NCI-H748 (cell line): ENCODE data around the gene NUTM2F.
"Not testable (repeated sequence)": the region's sequence is repeated elsewhere in the genome, so short reads cannot be mapped to it uniquely, and the experiment has no call there.

Experiments used
- DNase-seq: peaks from one replicate; lab custom pipeline; 2025; ENCODE audit not compliant: unreplicated experiment; lab: John Stamatoyannopoulos, UW

The NUTM2F gene

DNA sequence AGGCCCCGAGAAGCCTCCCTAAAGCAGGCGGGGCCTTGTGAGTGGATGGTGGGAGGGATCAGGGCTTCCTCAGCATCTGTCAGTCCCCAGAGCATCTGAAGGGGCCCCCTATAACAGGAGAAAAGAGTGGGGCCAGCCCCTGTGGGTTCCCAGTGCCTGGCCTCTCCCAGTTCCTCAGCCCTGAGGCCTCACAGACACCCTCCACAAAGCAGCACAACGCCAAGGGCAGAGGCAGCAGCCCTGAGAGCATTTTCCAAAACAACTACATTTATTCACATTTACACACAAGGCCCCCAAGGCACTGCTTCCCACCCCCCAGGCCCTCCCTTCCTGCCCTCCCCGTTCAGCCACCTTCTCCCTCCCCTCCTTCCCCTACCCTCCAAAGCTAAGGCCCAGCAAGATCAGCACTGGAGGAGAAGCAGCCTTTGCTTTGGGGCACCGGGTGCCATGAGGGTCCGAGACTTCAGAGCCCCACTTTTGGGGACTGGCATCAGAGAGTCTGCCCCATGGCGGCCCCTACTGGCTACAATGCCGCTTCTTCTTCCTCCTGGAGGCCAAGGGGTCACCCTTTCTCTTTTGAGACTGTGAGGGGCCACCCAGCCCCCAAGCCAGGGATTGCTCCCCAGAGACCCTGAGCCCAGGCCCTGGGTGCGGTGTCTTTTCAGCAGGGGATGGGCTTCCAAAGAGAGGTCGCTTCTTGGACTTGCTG is 10.3 kb downstream of the NUTM2F start:
- DNase-seq = not testable (repeated sequence)

DNA sequence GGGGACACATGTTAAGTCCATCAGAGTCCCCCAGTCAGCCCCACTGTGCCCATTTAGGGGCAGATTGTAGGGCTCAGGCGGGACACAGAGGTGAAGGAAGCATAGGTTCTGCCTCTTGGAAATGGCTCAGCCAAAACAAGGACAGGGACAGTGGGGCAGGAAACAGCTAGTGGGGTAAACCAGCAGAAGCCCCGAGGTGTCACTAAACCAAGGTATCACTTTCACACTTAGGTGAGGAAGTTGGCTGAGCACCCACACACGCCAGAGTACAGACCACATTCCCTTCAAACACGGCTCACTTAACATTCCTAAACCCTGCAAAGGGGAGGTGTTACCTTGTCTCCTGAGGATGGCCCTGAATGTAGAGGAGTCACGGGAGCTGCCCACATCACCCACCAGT is 12.2 kb downstream of the NUTM2F start:
- not testable (repeated sequence) for DNase-seq

GRCh38 chr9:94315034-94315984 is 13.1 kb downstream of the NUTM2F start:
- DNase-seq = not testable (repeated sequence)

GRCh38 chr9:94303321-94303720 is 25.1 kb downstream of the NUTM2F start:
- DNase-seq = no peak

DNA sequence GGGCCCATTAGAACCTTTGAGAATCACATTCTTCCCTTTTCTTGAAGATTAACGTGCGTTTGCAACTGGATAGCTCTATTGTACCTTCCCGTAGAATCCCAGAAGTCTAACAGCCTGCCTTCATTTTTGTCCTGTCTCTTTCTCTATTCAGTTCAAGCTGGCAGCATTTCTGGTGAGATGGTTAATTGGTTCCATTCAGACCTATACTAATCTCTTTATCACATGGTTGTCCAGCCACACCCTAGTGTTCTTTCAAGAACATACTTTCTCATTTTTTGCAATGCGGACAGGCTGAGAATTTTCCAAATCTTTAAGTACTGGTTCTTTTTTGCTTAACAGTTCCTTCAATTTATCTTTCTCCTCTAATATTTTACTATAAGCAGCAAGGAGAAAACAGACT is 26.0 kb downstream of the NUTM2F start:
- DNase-seq = no peak

- no peak for DNase-seq
Observed at GRCh38 chr9:94301583-94301982, 26.9 kb downstream of the NUTM2F start.

DNA sequence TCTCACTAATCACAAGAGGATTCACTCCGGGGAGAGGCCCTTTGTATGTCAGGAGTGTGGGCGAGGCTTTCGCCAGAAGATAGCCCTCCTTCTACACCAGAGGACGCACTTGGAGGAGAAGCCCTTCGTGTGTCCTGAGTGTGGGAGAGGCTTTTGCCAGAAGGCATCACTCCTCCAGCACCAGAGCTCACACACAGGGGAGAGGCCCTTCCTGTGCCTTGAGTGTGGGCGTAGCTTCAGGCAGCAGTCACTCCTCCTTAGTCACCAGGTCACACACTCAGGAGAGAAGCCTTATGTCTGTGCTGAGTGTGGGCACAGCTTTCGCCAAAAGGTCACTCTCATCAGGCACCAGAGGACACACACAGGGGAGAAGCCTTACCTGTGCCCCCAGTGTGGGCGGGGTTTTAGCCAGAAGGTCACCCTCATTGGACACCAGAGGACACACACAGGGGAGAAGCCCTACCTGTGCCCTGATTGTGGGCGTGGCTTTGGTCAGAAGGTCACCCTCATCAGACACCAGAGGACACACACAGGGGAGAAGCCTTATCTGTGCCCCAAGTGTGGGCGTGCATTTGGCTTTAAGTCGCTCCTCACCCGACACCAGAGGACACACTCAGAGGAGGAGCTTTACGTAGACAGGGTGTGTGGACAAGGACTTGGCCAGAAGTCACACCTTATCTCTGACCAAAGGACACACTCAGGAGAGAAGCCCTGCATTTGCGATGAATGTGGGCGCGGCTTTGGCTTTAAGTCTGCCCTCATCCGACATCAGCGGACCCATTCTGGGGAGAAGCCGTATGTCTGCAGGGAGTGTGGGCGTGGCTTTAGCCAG is 27.8 kb downstream of the NUTM2F start:
- DNase-seq = no peak

DNA sequence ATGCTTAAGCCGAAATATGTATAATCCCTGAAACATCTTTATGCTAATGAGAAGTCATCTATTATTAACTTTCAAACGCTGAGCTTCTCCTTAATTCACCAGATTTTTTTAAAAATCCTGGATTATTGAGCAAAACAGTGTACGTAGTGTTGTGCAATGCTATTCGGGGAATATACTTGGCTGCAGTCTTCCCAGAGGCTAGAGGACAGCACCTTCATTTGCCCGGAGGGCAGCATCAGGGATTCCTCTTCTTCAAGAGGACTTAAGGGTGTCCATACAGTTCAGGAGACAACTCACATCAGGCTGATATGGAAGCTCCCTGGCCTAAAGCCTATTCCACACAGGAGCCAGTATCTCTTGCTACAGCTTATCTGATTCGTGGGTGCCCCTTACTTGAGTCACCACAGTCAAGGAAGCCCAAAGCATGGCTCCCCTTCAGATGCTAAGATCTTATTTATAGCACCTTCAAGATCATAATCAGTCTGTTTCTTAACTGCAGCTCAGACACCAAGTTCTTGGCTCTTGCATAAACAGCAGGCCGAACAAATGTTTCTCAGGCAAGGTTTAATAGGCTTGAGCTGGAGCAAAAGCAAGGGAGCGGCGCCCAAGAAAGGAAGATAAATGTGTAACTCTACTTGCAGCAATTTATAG is 29.4 kb downstream of the NUTM2F start:
- DNase-seq = no peak

GRCh38 chr9:94289691-94290090 is 38.8 kb downstream of the NUTM2F start:
- no peak for DNase-seq

GRCh38 chr9:94287877-94288513 is 40.4 kb downstream of the NUTM2F start:
- DNase-seq = no peak

DNA sequence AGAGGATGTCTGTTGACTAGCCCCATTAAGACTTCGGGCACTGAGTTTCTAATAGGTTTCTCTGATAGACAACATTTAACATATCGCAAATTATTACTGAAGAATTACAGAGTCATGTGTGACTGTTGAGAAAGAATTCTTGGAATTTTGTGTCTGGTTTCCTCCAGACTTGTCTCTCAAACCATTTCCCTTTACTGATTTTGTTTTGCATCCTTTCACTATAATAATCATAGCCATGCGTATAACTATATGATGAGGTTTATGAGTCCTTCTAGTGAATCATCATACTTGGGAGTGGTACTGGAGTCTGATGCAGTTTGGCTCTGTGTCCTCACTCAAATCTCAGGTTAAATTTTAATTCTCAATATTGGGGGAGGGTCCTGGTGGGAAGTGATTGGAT is 42.3 kb downstream of the NUTM2F start:
- DNase-seq = no peak

DNA sequence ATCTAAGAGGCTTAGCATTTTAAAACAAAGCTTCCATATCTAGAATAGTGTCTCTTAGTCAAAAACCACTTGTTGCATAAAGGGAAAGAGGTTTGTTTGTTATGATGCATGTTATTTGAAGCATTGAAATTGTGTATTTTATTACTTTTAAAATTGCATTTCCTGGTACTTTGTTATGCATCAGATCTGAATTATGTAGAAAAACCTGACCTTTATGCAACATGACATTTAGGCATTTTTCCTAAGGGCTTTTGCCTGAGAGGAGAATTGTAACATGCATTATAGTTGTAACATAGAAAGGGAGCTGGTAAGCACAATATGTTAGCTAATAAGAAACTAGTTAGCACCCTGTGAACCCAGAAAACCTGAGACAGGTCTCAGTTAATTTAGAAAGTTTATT is 47.3 kb downstream of the NUTM2F start:
- DNase-seq = no peak

- no peak for DNase-seq
Observed at GRCh38 chr9:94280409-94280989, 47.9 kb downstream of the NUTM2F start.

DNA sequence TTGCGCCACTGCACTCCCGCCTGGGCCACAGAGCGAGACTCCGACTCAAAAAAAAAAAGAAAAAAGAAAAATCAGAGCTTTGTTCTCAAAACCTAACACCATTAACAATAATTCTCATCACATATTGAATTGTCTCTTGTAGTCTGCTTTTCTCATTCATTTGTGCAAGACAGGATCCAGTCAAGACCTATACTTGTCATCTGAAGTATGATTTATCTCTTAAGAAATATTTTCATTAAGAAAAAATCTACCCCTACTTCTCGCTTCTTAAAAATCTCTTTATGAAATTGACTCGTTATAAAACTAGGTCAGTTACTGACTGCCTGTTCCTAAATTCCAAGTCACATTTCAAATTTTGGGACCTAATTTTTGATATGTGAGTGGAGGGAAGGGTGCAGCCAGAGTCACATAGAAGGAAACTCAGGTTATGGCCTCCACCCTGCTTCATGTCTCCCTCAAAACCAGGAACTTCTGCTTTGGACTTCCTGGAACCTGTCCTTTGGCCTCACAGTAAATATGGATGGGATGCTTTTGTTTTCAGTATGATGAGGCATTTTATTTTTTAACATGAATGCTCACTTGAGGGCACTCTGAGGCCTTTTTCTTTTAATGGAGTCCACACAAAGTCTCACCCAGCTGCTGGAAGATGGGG is 50.4 kb downstream of the NUTM2F start:
- DNase-seq = no peak

GRCh38 chr9:94277029-94277428 is 51.4 kb downstream of the NUTM2F start:
- not testable (repeated sequence) for DNase-seq

DNA sequence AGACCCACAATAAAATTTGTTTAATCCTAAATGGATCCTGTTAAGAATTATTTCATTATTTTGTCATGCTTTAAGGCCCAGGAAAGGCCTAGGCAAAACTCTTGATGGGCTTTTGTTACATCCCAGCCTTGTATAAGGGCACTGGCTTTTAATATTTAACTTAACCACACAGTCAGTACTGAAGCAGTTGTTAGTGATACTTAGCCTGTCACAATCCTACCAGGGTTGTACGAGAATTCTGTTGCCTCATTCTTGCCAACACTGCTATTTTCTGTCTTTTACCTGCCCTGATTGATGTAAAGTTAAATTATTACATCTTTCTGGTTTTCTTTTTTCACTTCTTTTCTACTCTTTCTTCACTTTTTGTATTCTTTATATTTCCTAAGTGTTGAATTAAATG is 58.4 kb downstream of the NUTM2F start:
- DNase-seq = no peak

DNA sequence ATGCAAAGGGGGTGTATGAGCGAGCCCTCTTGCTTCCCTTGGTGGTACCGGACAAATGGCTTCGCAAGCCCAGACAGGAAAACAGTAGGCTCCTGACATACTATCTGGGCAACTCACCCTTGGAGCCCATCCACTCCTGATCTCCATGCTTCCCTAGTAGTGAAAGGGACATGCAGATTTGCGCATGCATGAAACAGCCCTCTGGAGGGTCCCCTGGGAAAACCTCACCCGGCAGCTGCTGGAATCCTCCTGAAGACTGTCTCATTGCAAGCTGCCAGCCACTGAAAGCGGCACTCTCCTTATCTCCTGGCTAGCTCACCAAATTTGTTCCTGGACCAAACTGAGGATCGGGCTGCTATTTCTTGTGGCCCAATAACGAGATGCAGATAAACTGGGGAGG is 59.2 kb downstream of the NUTM2F start:
- no peak for DNase-seq
